Measurements from ENCODE around the gene XPO1. TPM values are rescaled to one million over a fixed set of nuclear protein-coding genes. Genes with fewer than 3 reads are reported as not detected.

XPO1 gene
- total RNA-seq, 4 donors from 2014 or later: 71.1 to 158 (median 119) TPM

- no peak overlapping the region for H3K27ac ChIP-seq
- no peak for TF ChIP-seq CTCF (IDR thresholded peaks at IDR 0.05)
- TF ChIP-seq POLR2A (IDR thresholded peaks at IDR 0.05): no peak
- no peak overlapping the region for H3K4me3 ChIP-seq
- H3K4me1 ChIP-seq: peaks cover 0 to 28% (median 7%) of the 10 kb centered on the region in 4 donors
- H3K27me3 ChIP-seq: no peaks in the 10 kb centered on the region
- no peaks in the 10 kb centered on the region for H3K9me3 ChIP-seq
- DNase-seq: no peak
- peaks cover 0 to 9% (median 0%) of the 10 kb centered on the region in 3 donors for H3K36me3 ChIP-seq
Observed at GRCh38 chr2:61465045-61465444, 73.1 kb downstream of the XPO1 start.

DNA sequence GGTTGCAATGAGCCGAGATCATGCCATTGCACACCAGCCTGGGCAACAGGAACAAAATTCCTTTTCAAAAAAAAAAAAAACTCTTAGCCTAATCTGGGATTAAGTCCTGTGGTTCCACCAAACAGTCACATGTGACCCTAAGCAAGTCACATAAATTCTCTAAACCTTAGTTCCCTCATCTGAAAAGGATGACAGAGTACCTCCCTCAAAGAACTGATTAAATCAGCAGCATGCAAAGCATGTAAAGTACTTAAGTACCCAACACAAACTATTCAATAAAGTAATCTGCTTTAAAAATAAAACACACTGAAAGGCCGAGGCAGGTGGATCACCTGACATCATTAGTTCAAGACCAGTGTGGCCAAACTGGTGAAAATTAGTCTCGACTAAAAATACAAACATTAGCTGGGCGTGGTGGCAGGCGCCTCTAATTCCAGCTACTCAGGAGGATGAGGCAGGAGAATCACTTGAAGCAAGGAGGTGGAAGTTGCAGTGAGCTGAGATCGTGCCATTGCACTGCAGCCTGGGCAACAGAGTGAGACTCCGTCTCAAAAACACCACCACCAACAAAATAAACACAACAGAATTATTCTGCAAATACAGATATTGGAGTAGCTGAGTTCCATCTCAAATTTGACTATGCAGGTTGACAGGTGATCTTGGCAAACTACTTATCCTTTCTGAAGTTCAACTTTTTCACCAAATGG is 74.2 kb downstream of the XPO1 start:
- Histone ChIP-seq H3K36me3 (peaks cover 0 to 9% (median 0%) of the 10 kb centered on the region in 3 donors), H3K27me3 (no peaks in the 10 kb centered on the region), H3K9me3 (no peaks in the 10 kb centered on the region), H3K4me3 (no peak overlapping the region), H3K27ac (no peak overlapping the region), H3K4me1 (peaks cover 0 to 26% (median 4%) of the 10 kb centered on the region in 4 donors)
- no peak for TF ChIP-seq CTCF (IDR thresholded peaks at IDR 0.05)
- no peak for TF ChIP-seq POLR2A (IDR thresholded peaks at IDR 0.05)
- DNase-seq: no peak

DNA sequence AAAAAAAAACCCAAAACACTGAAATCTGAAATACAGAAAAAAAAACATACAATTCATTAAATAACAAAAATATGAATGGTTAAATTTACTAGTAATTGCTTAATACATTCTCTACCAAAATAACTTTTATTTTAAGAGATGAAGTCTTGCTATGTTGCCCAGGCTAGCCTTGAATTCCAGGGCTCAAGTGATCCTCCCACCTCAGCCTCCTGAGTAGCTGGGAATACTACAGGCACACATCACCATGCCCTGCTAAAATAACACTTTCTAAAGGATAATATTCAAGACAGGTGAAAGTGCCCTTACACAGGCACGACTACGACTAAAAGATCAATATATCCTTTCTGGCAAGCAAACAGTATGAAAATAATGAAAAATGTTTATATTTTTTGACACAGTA is 76.8 kb downstream of the XPO1 start:
- no peak for TF ChIP-seq CTCF (IDR thresholded peaks at IDR 0.05)
- TF ChIP-seq POLR2A (IDR thresholded peaks at IDR 0.05): no peak
- Histone ChIP-seq H3K9me3 (no peaks in the 10 kb centered on the region), H3K36me3 (peaks cover 0 to 6% (median 0%) of the 10 kb centered on the region in 3 donors), H3K4me3 (no peak overlapping the region), H3K27ac (no peak overlapping the region), H3K27me3 (no peaks in the 10 kb centered on the region), H3K4me1 (peaks cover 0 to 22% (median 3%) of the 10 kb centered on the region in 4 donors)
- DNase-seq: no peak

DNA sequence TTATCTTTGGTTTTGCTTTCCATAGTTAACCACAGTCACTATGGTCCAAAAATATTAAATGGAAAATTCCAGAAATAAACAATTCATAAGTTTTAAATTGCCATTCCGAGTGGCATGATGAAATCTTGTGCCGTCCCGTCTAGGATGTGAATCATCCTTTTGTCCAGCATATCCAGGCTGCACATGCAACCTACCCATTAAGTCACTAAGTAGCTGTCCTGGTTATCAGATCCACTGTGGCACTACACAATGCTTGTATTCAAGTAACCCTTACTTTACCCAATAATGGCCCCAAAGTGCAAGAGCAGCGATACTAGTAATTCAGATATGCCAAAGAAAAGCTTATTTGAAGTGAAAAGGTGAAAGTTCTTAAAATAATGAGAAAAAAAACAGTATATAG is 78.0 kb downstream of the XPO1 start:
- H3K36me3 ChIP-seq: peaks cover 0 to 6% (median 0%) of the 10 kb centered on the region in 3 donors
- H3K4me3 ChIP-seq: no peak overlapping the region
- no peaks in the 10 kb centered on the region for H3K27me3 ChIP-seq
- H3K9me3 ChIP-seq: no peaks in the 10 kb centered on the region
- DNase-seq: no peak
- H3K27ac ChIP-seq: no peak overlapping the region
- peaks cover 0 to 15% (median 3%) of the 10 kb centered on the region in 4 donors for H3K4me1 ChIP-seq
- TF ChIP-seq POLR2A (IDR thresholded peaks at IDR 0.05) (no peak), CTCF (IDR thresholded peaks at IDR 0.05) (no peak)

- H3K4me3 ChIP-seq: no peak overlapping the region
- no peak overlapping the region for H3K27ac ChIP-seq
- no peaks in the 10 kb centered on the region for H3K9me3 ChIP-seq
- H3K4me1 ChIP-seq: peaks cover 0 to 14% (median 2%) of the 10 kb centered on the region in 4 donors
- peaks cover 0 to 6% (median 0%) of the 10 kb centered on the region in 3 donors for H3K36me3 ChIP-seq
- no peak for TF ChIP-seq POLR2A (IDR thresholded peaks at IDR 0.05)
- TF ChIP-seq CTCF (IDR thresholded peaks at IDR 0.05): no peak
- H3K27me3 ChIP-seq: no peaks in the 10 kb centered on the region
- peak in 1 of 3 donors; percentile 11 for DNase-seq
Observed at GRCh38 chr2:61456746-61457420, 81.3 kb downstream of the XPO1 start.
